Peyer's patch (tissue), 4 donors: ENCODE data around the gene RIPK4. TPM values are rescaled to one million over a fixed set of nuclear protein-coding genes. Genes with fewer than 3 reads are reported as not detected.

Experiments used
- DNase-seq, 3 donors: peaks; one replicate each; pipeline ENCODE4 v3.0.0-alpha.2; 2017 to 2019
- H3K27ac ChIP-seq, 4 donors: fragments of 200-600 bp; sonication (generic); one replicate each; pipeline ENCODE4 v1.5.1; 2016 to 2019
- H3K27me3 ChIP-seq, 2 donors: fragments of 200-600 bp; sonication (generic); one replicate each; pipeline ENCODE4 v1.5.1; 2019
- H3K36me3 ChIP-seq, 3 donors: fragments of 200-600 bp; sonication (generic); one replicate each; pipeline ENCODE4 v1.5.1; 2016 to 2019
- H3K4me1 ChIP-seq, 4 donors: fragments of 200-600 bp; sonication (generic); one replicate each; pipeline ENCODE4 v1.5.1; 2016 to 2019
- H3K4me3 ChIP-seq, 4 donors: fragments of 200-600 bp; sonication (generic); 1 replicate in 3 of 4; 2 replicates in 1 of 4; pipeline ENCODE4 v1.5.1; 2016 to 2019; ENCODE audit warnings: mild to moderate bottlenecking in 1 of 4
- H3K9me3 ChIP-seq, 4 donors: fragments of 200-600 bp; sonication (generic); one replicate each; pipeline ENCODE4 v1.5.1; 2016 to 2019; ENCODE audit warnings: mild to moderate bottlenecking in 1 of 4
- POLR2A ChIP-seq, 2 donors: fragments of 450-650 bp; IDR thresholded peaks; one replicate each; pipeline ENCODE4 v1.5.1; 2017; ENCODE audit warnings: antibody characterized with exemption in 2 of 2, mild to moderate bottlenecking in 2 of 2, moderate library complexity in 2 of 2
- total RNA-seq, 4 donors: library from RNA; depleted of rRNA; stranded (reverse); fragments of >200 nt; gene quantifications; one replicate each; pipeline ENCODE4 v1.1.0, GENCODE V29; 2016
- TF ChIP-seq, protein P1 (sequence below), 6 experiments: fragments of 450-650 bp in 4 of 6; fragments of 200-600 bp in 2 of 6; sonication (generic) in 1 of 6; IDR thresholded peaks; one replicate each; pipeline ENCODE4 v1.5.1; 2017 to 2019; ENCODE audit warnings: antibody characterized with exemption in 6 of 6, mild to moderate bottlenecking in 3 of 6, moderate library complexity in 1 of 6

RIPK4 gene
- total RNA-seq, 4 donors from 2014 or later = 5.0 to 62.5 (median 31.3) TPM

- TF ChIP-seq POLR2A (IDR thresholded peaks at IDR 0.05) = no peak
- TF ChIP-seq, protein P1, sequence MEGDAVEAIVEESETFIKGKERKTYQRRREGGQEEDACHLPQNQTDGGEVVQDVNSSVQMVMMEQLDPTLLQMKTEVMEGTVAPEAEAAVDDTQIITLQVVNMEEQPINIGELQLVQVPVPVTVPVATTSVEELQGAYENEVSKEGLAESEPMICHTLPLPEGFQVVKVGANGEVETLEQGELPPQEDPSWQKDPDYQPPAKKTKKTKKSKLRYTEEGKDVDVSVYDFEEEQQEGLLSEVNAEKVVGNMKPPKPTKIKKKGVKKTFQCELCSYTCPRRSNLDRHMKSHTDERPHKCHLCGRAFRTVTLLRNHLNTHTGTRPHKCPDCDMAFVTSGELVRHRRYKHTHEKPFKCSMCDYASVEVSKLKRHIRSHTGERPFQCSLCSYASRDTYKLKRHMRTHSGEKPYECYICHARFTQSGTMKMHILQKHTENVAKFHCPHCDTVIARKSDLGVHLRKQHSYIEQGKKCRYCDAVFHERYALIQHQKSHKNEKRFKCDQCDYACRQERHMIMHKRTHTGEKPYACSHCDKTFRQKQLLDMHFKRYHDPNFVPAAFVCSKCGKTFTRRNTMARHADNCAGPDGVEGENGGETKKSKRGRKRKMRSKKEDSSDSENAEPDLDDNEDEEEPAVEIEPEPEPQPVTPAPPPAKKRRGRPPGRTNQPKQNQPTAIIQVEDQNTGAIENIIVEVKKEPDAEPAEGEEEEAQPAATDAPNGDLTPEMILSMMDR (IDR thresholded peaks at IDR 0.05) = no peak
- H3K36me3 ChIP-seq = peaks cover 0 to 33% (median 0%) of the 10 kb centered on the region in 3 donors
- DNase-seq = no peak
Observed at GRCh38 chr21:41809891-41810596, 43.2 kb upstream of the RIPK4 start.

GRCh38 chr21:41808846-41809245, 42.0 kb upstream of the RIPK4 start:
- H3K36me3 ChIP-seq = peaks cover 0 to 33% (median 0%) of the 10 kb centered on the region in 3 donors
- no peaks in the 10 kb centered on the region for H3K9me3 ChIP-seq
- TF ChIP-seq, protein P1 (IDR thresholded peaks at IDR 0.05) = no peak
- TF ChIP-seq POLR2A (IDR thresholded peaks at IDR 0.05) = no peak
- no peaks in the 10 kb centered on the region for H3K4me1 ChIP-seq
- no peak overlapping the region for H3K4me3 ChIP-seq
- H3K27me3 ChIP-seq = no peaks in the 10 kb centered on the region
- H3K27ac ChIP-seq = no peak overlapping the region
- DNase-seq = no peak

More at GRCh38 chr21:41809891-41810596, 43.2 kb upstream of the RIPK4 start:
- no peak overlapping the region for H3K4me3 ChIP-seq
- no peaks in the 10 kb centered on the region for H3K4me1 ChIP-seq
- no peak overlapping the region for H3K27ac ChIP-seq
- no peaks in the 10 kb centered on the region for H3K27me3 ChIP-seq
- no peaks in the 10 kb centered on the region for H3K9me3 ChIP-seq

GRCh38 chr21:41808094-41808493, 41.2 kb upstream of the RIPK4 start:
- Histone ChIP-seq H3K27ac (no peak overlapping the region), H3K27me3 (no peaks in the 10 kb centered on the region), H3K9me3 (no peaks in the 10 kb centered on the region), H3K4me3 (no peak overlapping the region), H3K4me1 (peaks cover 0 to 5% (median 0%) of the 10 kb centered on the region in 4 donors), H3K36me3 (peaks cover 0 to 30% (median 0%) of the 10 kb centered on the region in 3 donors)
- DNase-seq = no peak
- TF ChIP-seq POLR2A (IDR thresholded peaks at IDR 0.05) = no peak
- TF ChIP-seq, protein P1 (IDR thresholded peaks at IDR 0.05) = no peak

DNA sequence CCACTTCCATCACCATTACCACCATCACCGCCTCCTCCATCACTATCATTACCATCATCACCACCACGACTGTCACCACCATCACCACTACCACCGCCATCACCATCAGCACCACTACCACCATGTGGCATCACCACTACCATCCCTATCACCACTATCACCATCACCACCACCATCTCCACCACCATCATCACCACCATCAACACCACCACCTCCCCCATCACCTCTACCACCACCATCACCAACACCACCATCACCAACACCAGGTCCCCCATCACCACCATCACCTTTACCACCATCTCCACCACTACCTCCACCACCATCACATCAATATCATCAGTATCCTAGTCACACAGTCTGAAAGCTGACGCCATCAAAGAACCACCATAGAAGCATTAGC, 39.9 kb upstream of the RIPK4 start:
- no peak for DNase-seq
- H3K9me3 ChIP-seq = no peaks in the 10 kb centered on the region
- no peak overlapping the region for H3K4me3 ChIP-seq
- TF ChIP-seq POLR2A (IDR thresholded peaks at IDR 0.05) = no peak
- TF ChIP-seq, protein P1 (IDR thresholded peaks at IDR 0.05) = no peak
- peaks cover 0 to 5% (median 0%) of the 10 kb centered on the region in 4 donors for H3K4me1 ChIP-seq
- H3K27me3 ChIP-seq = no peaks in the 10 kb centered on the region
- no peak overlapping the region for H3K27ac ChIP-seq
- H3K36me3 ChIP-seq = peaks cover 0 to 24% (median 0%) of the 10 kb centered on the region in 3 donors

- no peak for DNase-seq
- Histone ChIP-seq H3K4me3 (no peak overlapping the region), H3K27ac (no peak overlapping the region), H3K4me1 (peaks cover 0 to 5% (median 0%) of the 10 kb centered on the region in 4 donors), H3K27me3 (no peaks in the 10 kb centered on the region), H3K9me3 (no peaks in the 10 kb centered on the region), H3K36me3 (peaks cover 0 to 28% (median 0%) of the 10 kb centered on the region in 3 donors)
- TF ChIP-seq, protein P1 (IDR thresholded peaks at IDR 0.05) = no peak
- TF ChIP-seq POLR2A (IDR thresholded peaks at IDR 0.05) = no peak
Observed at GRCh38 chr21:41805643-41806042, 38.8 kb upstream of the RIPK4 start.
